Small intestine (tissue), 7 donors: ENCODE data around the gene EFHC2. TPM values are rescaled to one million over a fixed set of nuclear protein-coding genes. Genes with fewer than 3 reads are reported as not detected.

Experiments
- DNase-seq, 2 donors: peaks; one replicate each; pipeline versions ENCODE4 v3.0.0 to v3.0.0-alpha.2; 2013
- FAIRE-seq: peaks from 2 replicates; lab custom pipeline; 2012; peaks lifted over from hg19 to GRCh38; lab: Jason Lieb, UNC
- H3K27ac ChIP-seq, 3 donors: one replicate each; pipeline ENCODE4 v1.5.1; 2013; ENCODE audit warnings: low read length in 2 of 3, mild to moderate bottlenecking in 2 of 3, control low read depth in 1 of 3, inconsistent platforms in 1 of 3, low read depth in 1 of 3, moderate library complexity in 1 of 3
- H3K27me3 ChIP-seq, 3 donors: one replicate each; pipeline ENCODE4 v1.6.1; 2013; ENCODE audit warnings: low read length in 3 of 3, inconsistent platforms in 1 of 3; ENCODE audit not compliant: control insufficient read depth in 3 of 3, insufficient read depth in 3 of 3
- H3K36me3 ChIP-seq, 3 donors: one replicate each; pipeline ENCODE4 v1.6.1; 2013; ENCODE audit warnings: low read length in 3 of 3, inconsistent platforms in 1 of 3, low read depth in 1 of 3, mild to moderate bottlenecking in 1 of 3, moderate library complexity in 1 of 3; ENCODE audit not compliant: control insufficient read depth in 3 of 3, insufficient read depth in 2 of 3
- H3K4me1 ChIP-seq, 3 donors: one replicate each; pipeline ENCODE4 v1.6.1; 2013; ENCODE audit warnings: low read length in 2 of 3, inconsistent platforms in 1 of 3, low read depth in 1 of 3, mild to moderate bottlenecking in 1 of 3, moderate library complexity in 1 of 3; ENCODE audit not compliant: control insufficient read depth in 3 of 3, insufficient read depth in 2 of 3
- H3K4me3 ChIP-seq, 3 donors: one replicate each; pipeline ENCODE4 v1.5.1; 2013; ENCODE audit warnings: low read length in 3 of 3, control low read depth in 1 of 3, inconsistent platforms in 1 of 3, low read depth in 1 of 3, mild to moderate bottlenecking in 1 of 3, moderate library complexity in 1 of 3
- H3K9me3 ChIP-seq, 2 donors: one replicate each; pipeline ENCODE4 v1.6.1; 2013; ENCODE audit warnings: low read depth in 1 of 2, low read length in 1 of 2; ENCODE audit not compliant: control insufficient read depth in 2 of 2, insufficient read depth in 1 of 2
- WGBS, 3 donors: extraction: QIAGEN DNeasy Blood & Tissue Kit; methylation state at CpG; one replicate each; pipeline ENCODE4 v1.1.7; 2013; 5-methylcytosine and 5-hydroxymethylcytosine counted together
- polyA plus RNA-seq, 4 donors: library from polyadenylated mRNA; stranded (reverse) in 3 of 4; unstranded in 1 of 4; fragments of 200-250 nt in 3 of 4; fragments of 120-200 nt in 1 of 4; gene quantifications; one replicate each; pipeline versions ENCODE4 v1.2.1 to v1.2.3, GENCODE V29; 2013
- donor health status: healthy with polysubstance abuse.
- donor health status: control.
- donor health status: control.
- donor health status: Bipolar disorder and iron deficiency.
- donor health status: healthy.

Gene EFHC2
- polyA plus RNA-seq, 4 donors = 0.54 to 3.7 (median 0.78) TPM; not detected in 1

GRCh38 chrX:44282753-44283152 is 60.7 kb downstream of the EFHC2 start:
- 74 to 92% (median 81%) methylated on average over 10 of the region's 10 CpGs for WGBS, 3 donors
- Histone ChIP-seq H3K4me1 (no peaks in the 10 kb centered on the region), H3K27ac (no peak overlapping the region), H3K4me3 (no peak overlapping the region), H3K9me3 (no peaks in the 10 kb centered on the region), H3K36me3 (no peaks in the 10 kb centered on the region), H3K27me3 (no peaks in the 10 kb centered on the region)
- no peak for FAIRE-seq
- DNase-seq = no peak

DNA sequence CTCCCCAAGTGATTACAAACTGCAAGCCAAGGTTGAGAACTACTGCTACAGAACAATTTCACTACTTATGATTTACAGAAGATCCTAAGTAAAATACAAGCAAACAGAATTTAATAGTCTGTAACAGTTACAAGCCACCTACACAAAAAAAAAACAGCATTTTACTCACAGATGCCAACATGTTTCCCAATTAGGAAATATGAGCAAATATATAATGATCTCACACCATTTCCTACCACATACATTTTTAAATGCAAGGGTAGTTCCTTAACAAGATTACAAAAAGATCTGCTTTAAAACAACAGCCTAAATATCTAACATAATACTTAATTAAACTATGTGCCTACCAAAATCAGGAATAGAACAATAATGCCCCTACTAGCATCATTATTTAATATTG is 63.4 kb downstream of the EFHC2 start:
- Histone ChIP-seq H3K4me3 (no peak overlapping the region), H3K9me3 (no peaks in the 10 kb centered on the region), H3K36me3 (no peaks in the 10 kb centered on the region), H3K4me1 (no peaks in the 10 kb centered on the region), H3K27ac (no peak overlapping the region), H3K27me3 (no peaks in the 10 kb centered on the region)
- FAIRE-seq (peak; percentile 55), DNase-seq (no peak)

GRCh38 chrX:44274096-44274495 is 69.4 kb downstream of the EFHC2 start:
- peak; percentile 26 for FAIRE-seq

DNA sequence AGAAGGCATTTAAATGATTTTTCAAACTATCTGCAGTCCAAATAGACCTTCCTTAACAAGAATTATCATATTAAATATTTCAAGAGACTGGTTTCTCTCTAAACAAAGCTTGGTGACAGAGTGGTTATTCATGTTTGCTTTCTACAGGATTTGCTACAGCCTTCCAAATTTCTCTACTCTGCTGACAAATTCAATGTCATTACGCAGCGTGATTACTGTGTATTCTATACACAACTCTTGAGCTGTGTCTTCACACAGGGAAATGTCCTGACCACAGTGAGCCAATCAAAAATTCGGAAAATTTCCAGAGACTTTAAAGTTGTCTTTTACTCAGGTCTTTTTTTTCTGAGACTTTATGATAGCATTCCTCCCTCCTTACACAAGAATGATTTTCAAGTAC is 75.6 kb downstream of the EFHC2 start:
- Histone ChIP-seq H3K27me3 (no peaks in the 10 kb centered on the region), H3K27ac (no peak overlapping the region), H3K9me3 (no peaks in the 10 kb centered on the region), H3K4me1 (no peaks in the 10 kb centered on the region), H3K4me3 (no peak overlapping the region), H3K36me3 (no peaks in the 10 kb centered on the region)
- 82 to 94% (median 85%) methylated on average over 3 of the region's 3 CpGs for WGBS, 3 donors
- no peak for FAIRE-seq
- DNase-seq = no peak

More at GRCh38 chrX:44274096-44274495, 69.4 kb downstream of the EFHC2 start:
- Histone ChIP-seq H3K27ac (no peak overlapping the region), H3K4me3 (no peak overlapping the region), H3K27me3 (no peaks in the 10 kb centered on the region), H3K9me3 (no peaks in the 10 kb centered on the region), H3K4me1 (no peaks in the 10 kb centered on the region), H3K36me3 (no peaks in the 10 kb centered on the region)
- no peak for DNase-seq

DNA sequence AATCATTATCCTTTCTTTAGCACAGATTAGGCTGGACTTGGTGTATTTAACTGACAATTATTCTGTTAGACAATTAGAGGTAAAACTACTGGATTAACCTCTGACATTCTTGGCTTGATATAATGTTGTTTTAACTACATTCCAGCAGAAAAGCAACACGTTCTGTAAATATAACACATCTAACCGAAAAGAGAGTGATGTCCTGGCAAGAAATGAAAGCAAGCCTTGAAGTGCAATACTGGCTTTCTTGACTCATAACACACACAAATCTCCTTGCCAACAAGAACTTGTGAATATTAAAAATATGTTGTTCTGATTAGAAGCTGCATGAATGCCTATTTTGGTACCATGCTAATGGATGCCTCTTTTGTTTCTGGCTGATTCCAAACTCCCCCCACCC is 76.4 kb downstream of the EFHC2 start:
- Histone ChIP-seq H3K4me1 (no peaks in the 10 kb centered on the region), H3K27ac (no peak overlapping the region), H3K4me3 (no peak overlapping the region), H3K9me3 (no peaks in the 10 kb centered on the region), H3K27me3 (no peaks in the 10 kb centered on the region), H3K36me3 (no peaks in the 10 kb centered on the region)
- 45 to 75% (median 57%) methylated on average over 2 of the region's 2 CpGs for WGBS, 3 donors
- FAIRE-seq (no peak), DNase-seq (no peak)

DNA sequence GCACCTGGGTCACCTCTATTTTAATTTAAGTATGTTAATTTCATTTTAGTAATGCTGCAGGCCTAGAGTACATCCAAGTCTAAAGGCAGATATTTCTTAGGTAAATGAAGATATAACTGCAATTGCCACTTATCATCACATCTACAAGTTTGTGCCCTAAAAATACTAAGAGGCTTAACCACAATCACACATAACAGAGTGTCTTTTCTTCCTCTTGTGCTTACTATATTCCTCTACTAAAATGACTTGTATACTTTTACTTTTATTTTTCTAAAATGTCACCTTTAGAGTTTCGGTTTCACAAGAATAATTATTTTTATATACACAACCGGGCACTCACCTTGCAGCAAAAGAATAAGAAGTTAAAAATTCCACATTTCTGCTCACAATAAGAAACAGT is 77.9 kb downstream of the EFHC2 start:
- Histone ChIP-seq H3K27ac (no peak overlapping the region), H3K4me1 (no peaks in the 10 kb centered on the region), H3K9me3 (no peaks in the 10 kb centered on the region), H3K4me3 (no peak overlapping the region), H3K27me3 (no peaks in the 10 kb centered on the region), H3K36me3 (no peaks in the 10 kb centered on the region)
- no peak for FAIRE-seq
- DNase-seq = no peak
- 65 to 80% (median 67%) methylated on average over 2 of the region's 2 CpGs for WGBS, 3 donors

- Histone ChIP-seq H3K4me1 (no peaks in the 10 kb centered on the region), H3K36me3 (no peaks in the 10 kb centered on the region), H3K27ac (no peak overlapping the region), H3K27me3 (no peaks in the 10 kb centered on the region), H3K4me3 (no peak overlapping the region), H3K9me3 (no peaks in the 10 kb centered on the region)
- DNase-seq (no peak), FAIRE-seq (no peak)
These were observed 78.5 kb downstream of the EFHC2 start for GRCh38 chrX:44264936-44265335.

DNA sequence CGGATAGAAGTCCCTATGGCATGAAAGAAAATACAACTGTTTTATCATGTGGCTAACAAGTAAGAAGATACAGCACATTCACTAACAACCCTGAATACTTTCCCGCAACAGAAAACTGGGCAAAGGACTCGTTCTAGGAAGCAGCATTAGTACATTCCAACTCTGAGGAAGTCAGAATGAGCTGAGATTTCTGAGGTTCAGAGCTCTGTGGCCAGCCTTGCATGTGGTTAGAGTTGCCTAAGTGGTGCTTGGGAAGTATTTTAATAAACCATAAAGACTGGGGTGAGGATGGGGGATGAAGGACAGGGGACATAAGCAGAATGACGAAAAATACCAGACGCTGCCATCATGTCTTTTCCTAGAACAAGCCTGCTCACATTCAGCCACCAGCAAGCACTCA is 82.2 kb downstream of the EFHC2 start:
- Histone ChIP-seq H3K9me3 (no peaks in the 10 kb centered on the region), H3K4me1 (no peaks in the 10 kb centered on the region), H3K27me3 (no peaks in the 10 kb centered on the region), H3K27ac (no peak overlapping the region), H3K4me3 (no peak overlapping the region), H3K36me3 (no peaks in the 10 kb centered on the region)
- 82 to 95% (median 95%) methylated on average over 5 of the region's 5 CpGs for WGBS, 3 donors
- FAIRE-seq (no peak), DNase-seq (no peak)

GRCh38 chrX:44260609-44261008 is 82.9 kb downstream of the EFHC2 start:
- no peaks in the 10 kb centered on the region for H3K36me3 ChIP-seq
- H3K9me3 ChIP-seq = no peaks in the 10 kb centered on the region
- H3K27ac ChIP-seq = no peak overlapping the region
- FAIRE-seq = no peak
- no peak overlapping the region for H3K4me3 ChIP-seq
- no peaks in the 10 kb centered on the region for H3K4me1 ChIP-seq
- no peaks in the 10 kb centered on the region for H3K27me3 ChIP-seq
- DNase-seq = no peak
